GM12865 (cell line): ENCODE data around the gene ADH1C.

Experiments
- DNase-seq: peaks from one replicate; pipeline ENCODE4 v3.0.0; 2010; ENCODE audit warnings: low read depth
- H3K4me3 ChIP-seq: 2 replicates; pipeline ENCODE4 v1.5.1; 2011; ENCODE audit warnings: mild to moderate bottlenecking, low read depth, low read length, control low read depth
- CTCF ChIP-seq: IDR thresholded peaks from 2 replicates; pipeline ENCODE4 v1.5.1; 2011; ENCODE audit warnings: low read length, control low read depth, low read depth, inconsistent platforms; ENCODE audit not compliant: insufficient read depth; ENCODE audit errors: missing control alignments

The ADH1C gene

GRCh38 chr4:99339172-99339571 is 13.4 kb downstream of the ADH1C start:
- no peak for DNase-seq
- no peak overlapping the region for H3K4me3 ChIP-seq
- no peak for TF ChIP-seq CTCF

- no peak for TF ChIP-seq CTCF
- no peak overlapping the region for H3K4me3 ChIP-seq
- no peak for DNase-seq
These were observed 16.0 kb downstream of the ADH1C start for GRCh38 chr4:99336553-99336952.

- DNase-seq = no peak
- H3K4me3 ChIP-seq = no peak overlapping the region
- no peak for TF ChIP-seq CTCF
These were observed 17.7 kb downstream of the ADH1C start for GRCh38 chr4:99334880-99335279.

DNA sequence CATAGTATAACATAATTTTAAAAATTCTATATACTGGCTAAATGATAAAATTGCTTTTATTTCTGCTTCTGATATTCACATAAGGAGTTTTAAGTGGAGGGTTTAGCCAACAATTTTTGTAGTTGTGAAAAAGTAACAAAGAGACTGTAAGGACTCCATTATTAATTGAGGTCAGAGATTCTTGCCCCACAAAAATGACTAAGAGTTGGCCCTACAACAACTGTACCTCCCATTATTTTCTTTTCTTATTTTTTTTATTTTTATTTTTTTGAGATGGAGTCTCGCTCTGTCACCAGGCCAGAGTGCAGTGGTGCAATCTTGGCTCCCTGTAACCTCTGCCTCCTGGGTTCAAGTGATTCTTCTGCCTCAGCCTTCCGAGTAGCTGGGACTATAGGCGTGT is 21.9 kb downstream of the ADH1C start:
- H3K4me3 ChIP-seq = no peak overlapping the region

DNA sequence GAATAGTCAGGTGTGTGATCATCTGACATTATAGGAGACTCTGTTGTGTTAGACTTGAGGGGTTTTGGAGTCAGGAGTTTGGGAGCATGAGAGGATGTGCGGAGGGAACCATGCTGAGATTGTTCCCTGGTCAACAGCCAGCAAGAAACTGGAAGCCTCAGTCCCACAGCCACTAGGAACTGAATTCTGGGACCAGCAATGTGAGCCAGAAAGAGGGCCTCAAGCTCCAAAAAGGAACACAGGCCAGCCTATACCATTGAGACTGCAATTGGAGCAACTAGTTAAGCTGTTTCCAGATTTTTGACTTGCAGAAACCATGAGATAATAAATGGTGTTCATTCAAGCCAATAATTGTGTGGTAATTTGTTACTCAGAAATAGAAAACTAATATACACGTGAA is 22.7 kb downstream of the ADH1C start:
- H3K4me3 ChIP-seq = no peak overlapping the region
- no peak for TF ChIP-seq CTCF
- no peak for DNase-seq

More for the DNA sequence above, 21.9 kb downstream of the ADH1C start:
- no peak for TF ChIP-seq CTCF
- no peak for DNase-seq

GRCh38 chr4:99324979-99325378 is 27.6 kb downstream of the ADH1C start:
- H3K4me3 ChIP-seq = no peak overlapping the region
- no peak for TF ChIP-seq CTCF
- no peak for DNase-seq

- no peak for DNase-seq
- H3K4me3 ChIP-seq = no peak overlapping the region
- no peak for TF ChIP-seq CTCF
These were observed 28.2 kb downstream of the ADH1C start for GRCh38 chr4:99324361-99324760.
